IPS-18a (cell line): ENCODE measurements around the gene ZDHHC1.

Experiments used
- H3K27ac ChIP-seq: one replicate; pipeline ENCODE4 v1.5.1; 2013; ENCODE audit warnings: low read length
- H3K27me3 ChIP-seq: one replicate; pipeline ENCODE4 v1.6.1; 2013; ENCODE audit warnings: mild to moderate bottlenecking, low read length; ENCODE audit not compliant: control insufficient read depth, insufficient read depth
- H3K36me3 ChIP-seq: one replicate; pipeline ENCODE4 v1.6.1; 2013; ENCODE audit warnings: low read depth, low read length; ENCODE audit not compliant: control insufficient read depth
- H3K4me1 ChIP-seq: one replicate; pipeline ENCODE4 v1.6.1; 2013; ENCODE audit warnings: low read depth, low read length; ENCODE audit not compliant: control insufficient read depth
- H3K4me3 ChIP-seq: one replicate; pipeline ENCODE4 v1.5.1; 2013; ENCODE audit warnings: low read length
- H3K9ac ChIP-seq: one replicate; pipeline ENCODE4 v1.6.1; 2013; ENCODE audit warnings: mild to moderate bottlenecking, low read length, moderate library complexity
- H3K9me3 ChIP-seq: one replicate; pipeline ENCODE4 v1.6.1; 2013; ENCODE audit warnings: low read depth, low read length; ENCODE audit not compliant: control insufficient read depth

ZDHHC1 gene

GRCh38 chr16:67457611-67458010 is 41.3 kb upstream of the ZDHHC1 start:
- H3K9me3 ChIP-seq, result no peaks in the 10 kb centered on the region
- no peaks in the 10 kb centered on the region for H3K27me3 ChIP-seq
- no peak overlapping the region for H3K27ac ChIP-seq
- H3K4me1 ChIP-seq, result no peaks in the 10 kb centered on the region
- no peak overlapping the region for H3K9ac ChIP-seq
- no peaks in the 10 kb centered on the region for H3K36me3 ChIP-seq
- H3K4me3 ChIP-seq, result no peak overlapping the region

- Histone ChIP-seq H3K4me1 (no peaks in the 10 kb centered on the region), H3K9me3 (no peaks in the 10 kb centered on the region), H3K9ac (no peak overlapping the region), H3K27ac (no peak overlapping the region), H3K4me3 (no peak overlapping the region), H3K27me3 (no peaks in the 10 kb centered on the region), H3K36me3 (no peaks in the 10 kb centered on the region)
These were observed 40.3 kb upstream of the ZDHHC1 start for GRCh38 chr16:67456391-67457081.

- Histone ChIP-seq H3K27me3 (no peaks in the 10 kb centered on the region), H3K9ac (no peak overlapping the region), H3K4me1 (no peaks in the 10 kb centered on the region), H3K4me3 (no peak overlapping the region), H3K27ac (no peak overlapping the region), H3K36me3 (no peaks in the 10 kb centered on the region), H3K9me3 (no peaks in the 10 kb centered on the region)
These were observed 38.6 kb upstream of the ZDHHC1 start for GRCh38 chr16:67454852-67455251.

- no peaks in the 10 kb centered on the region for H3K36me3 ChIP-seq
- H3K4me1 ChIP-seq, result no peaks in the 10 kb centered on the region
- no peak overlapping the region for H3K9ac ChIP-seq
- no peaks in the 10 kb centered on the region for H3K9me3 ChIP-seq
- H3K27ac ChIP-seq, result no peak overlapping the region
- no peaks in the 10 kb centered on the region for H3K27me3 ChIP-seq
- no peak overlapping the region for H3K4me3 ChIP-seq
These were observed 37.8 kb upstream of the ZDHHC1 start for GRCh38 chr16:67454104-67454503.

DNA sequence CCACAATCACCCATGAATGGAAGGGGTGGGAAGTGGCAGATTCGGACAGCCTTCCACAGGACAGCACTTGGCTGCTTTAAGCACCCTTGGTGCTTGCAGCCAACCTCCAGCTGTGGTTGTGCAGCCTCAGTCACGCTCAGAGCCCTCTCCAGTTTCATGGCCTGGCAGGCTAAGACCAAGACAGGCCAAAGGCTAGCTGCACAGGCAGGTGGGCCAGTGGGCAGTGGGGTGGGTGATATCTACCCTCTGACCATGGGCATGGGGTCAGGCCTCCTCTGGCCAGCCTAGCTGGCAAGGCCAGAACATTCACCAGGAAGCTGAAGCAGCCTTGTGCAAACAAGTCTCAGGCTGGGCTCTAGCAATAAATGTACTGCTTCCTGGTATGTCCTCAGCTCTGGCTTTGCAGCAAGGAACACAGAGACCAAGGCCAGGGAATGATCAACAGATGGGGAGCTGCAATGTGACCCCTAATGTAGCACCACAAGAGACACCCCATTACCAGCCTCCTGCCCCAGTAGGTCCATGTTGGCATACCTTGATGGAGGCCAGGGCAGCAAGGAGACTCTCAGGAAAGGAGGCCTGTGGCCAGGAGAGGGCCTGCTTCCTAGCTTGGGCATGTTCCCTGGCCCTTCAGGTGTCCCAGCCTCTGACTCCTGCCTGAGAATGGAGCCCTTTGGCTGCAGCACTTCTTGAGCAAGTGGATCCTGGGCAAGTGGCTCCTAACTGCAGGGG is 35.6 kb upstream of the ZDHHC1 start:
- H3K27me3 ChIP-seq, result no peaks in the 10 kb centered on the region
- no peaks in the 10 kb centered on the region for H3K36me3 ChIP-seq
- no peak overlapping the region for H3K4me3 ChIP-seq
- H3K9ac ChIP-seq, result no peak overlapping the region
- no peaks in the 10 kb centered on the region for H3K4me1 ChIP-seq
- H3K27ac ChIP-seq, result no peak overlapping the region
- H3K9me3 ChIP-seq, result no peaks in the 10 kb centered on the region

GRCh38 chr16:67451061-67451703 is 34.9 kb upstream of the ZDHHC1 start:
- Histone ChIP-seq H3K4me1 (no peaks in the 10 kb centered on the region), H3K27ac (no peak overlapping the region), H3K36me3 (no peaks in the 10 kb centered on the region)

DNA sequence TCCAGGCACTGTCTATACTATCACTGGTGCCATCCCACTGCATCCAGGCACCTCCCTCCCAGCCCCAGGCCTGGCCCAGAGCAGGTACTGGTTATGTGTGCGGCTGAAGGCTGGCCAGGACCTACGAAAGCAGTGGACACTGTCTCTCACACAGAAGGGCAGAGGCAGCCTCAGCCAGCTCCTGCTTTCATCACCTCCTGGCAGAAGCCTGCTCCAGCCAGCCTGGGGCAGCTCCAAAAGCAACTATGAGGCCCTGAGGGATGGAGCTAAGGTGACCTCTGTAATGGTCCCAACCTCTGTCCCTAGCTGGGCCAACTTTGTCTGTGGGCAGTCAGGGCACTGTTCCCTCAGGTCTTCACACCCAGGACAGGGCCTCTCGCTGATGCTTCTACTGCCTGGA is 33.5 kb upstream of the ZDHHC1 start:
- Histone ChIP-seq H3K4me1 (no peaks in the 10 kb centered on the region), H3K27ac (no peak overlapping the region), H3K9ac (no peak overlapping the region), H3K36me3 (no peaks in the 10 kb centered on the region), H3K27me3 (no peaks in the 10 kb centered on the region), H3K9me3 (no peaks in the 10 kb centered on the region), H3K4me3 (no peak overlapping the region)

More at GRCh38 chr16:67451061-67451703, 34.9 kb upstream of the ZDHHC1 start:
- Histone ChIP-seq H3K9ac (no peak overlapping the region), H3K9me3 (no peaks in the 10 kb centered on the region), H3K4me3 (no peak overlapping the region), H3K27me3 (no peaks in the 10 kb centered on the region)

- H3K9me3 ChIP-seq, result no peaks in the 10 kb centered on the region
- no peak overlapping the region for H3K9ac ChIP-seq
- no peak overlapping the region for H3K27ac ChIP-seq
- no peaks in the 10 kb centered on the region for H3K27me3 ChIP-seq
- no peak overlapping the region for H3K4me3 ChIP-seq
- no peaks in the 10 kb centered on the region for H3K36me3 ChIP-seq
- H3K4me1 ChIP-seq, result no peaks in the 10 kb centered on the region
These were observed 33.1 kb upstream of the ZDHHC1 start for GRCh38 chr16:67449336-67449735.

GRCh38 chr16:67448580-67448979 is 32.3 kb upstream of the ZDHHC1 start:
- Histone ChIP-seq H3K4me1 (no peaks in the 10 kb centered on the region), H3K9ac (no peak overlapping the region), H3K4me3 (no peak overlapping the region), H3K9me3 (no peaks in the 10 kb centered on the region), H3K36me3 (no peaks in the 10 kb centered on the region), H3K27me3 (no peaks in the 10 kb centered on the region), H3K27ac (no peak overlapping the region)

- Histone ChIP-seq H3K27me3 (no peaks in the 10 kb centered on the region), H3K4me3 (no peak overlapping the region), H3K27ac (no peak overlapping the region), H3K9me3 (no peaks in the 10 kb centered on the region), H3K36me3 (no peaks in the 10 kb centered on the region), H3K4me1 (no peaks in the 10 kb centered on the region), H3K9ac (no peak overlapping the region)
These were observed 31.3 kb upstream of the ZDHHC1 start for GRCh38 chr16:67447508-67448076.

GRCh38 chr16:67446968-67447507 is 30.8 kb upstream of the ZDHHC1 start:
- no peaks in the 10 kb centered on the region for H3K4me1 ChIP-seq
- no peak overlapping the region for H3K27ac ChIP-seq

More at GRCh38 chr16:67446968-67447507, 30.8 kb upstream of the ZDHHC1 start:
- Histone ChIP-seq H3K36me3 (no peaks in the 10 kb centered on the region), H3K9ac (no peak overlapping the region), H3K9me3 (no peaks in the 10 kb centered on the region), H3K27me3 (no peaks in the 10 kb centered on the region), H3K4me3 (no peak overlapping the region)
